ENCODE measurements around the gene SH2B3.

DNA sequence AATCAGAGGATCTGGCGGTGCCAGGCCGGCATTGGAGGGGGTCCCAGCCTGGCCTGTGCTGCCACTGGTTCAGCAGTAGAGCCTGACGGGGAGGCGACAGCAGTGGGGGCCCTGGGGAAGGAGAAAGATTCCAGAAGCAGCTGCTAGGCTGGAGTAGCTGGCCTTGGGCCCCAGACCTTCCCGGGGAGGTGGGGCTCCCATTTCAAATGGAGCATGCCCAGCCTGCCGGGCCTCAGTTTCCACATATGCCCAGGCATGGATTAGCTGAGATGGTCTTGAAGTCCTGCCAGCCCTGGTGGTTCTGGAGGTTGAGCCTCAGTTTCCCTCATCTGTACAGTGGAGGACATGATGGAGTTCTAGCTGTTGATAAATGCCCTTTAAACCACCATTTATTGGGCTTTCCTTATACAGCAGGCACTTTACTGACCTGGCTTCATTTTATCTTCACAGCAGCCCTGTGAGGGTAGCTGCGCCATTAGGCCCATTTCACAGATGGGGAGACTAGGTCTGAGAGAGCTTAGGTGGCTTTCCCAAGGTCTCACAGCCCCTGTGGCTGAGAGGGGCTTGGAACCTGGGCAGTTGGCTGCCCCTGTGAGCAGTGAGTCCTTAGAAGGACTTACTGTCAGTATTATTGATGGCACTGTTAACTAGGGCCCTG is 21.8 kb downstream of the SH2B3 start:
- TF ChIP-seq, protein P1, sequence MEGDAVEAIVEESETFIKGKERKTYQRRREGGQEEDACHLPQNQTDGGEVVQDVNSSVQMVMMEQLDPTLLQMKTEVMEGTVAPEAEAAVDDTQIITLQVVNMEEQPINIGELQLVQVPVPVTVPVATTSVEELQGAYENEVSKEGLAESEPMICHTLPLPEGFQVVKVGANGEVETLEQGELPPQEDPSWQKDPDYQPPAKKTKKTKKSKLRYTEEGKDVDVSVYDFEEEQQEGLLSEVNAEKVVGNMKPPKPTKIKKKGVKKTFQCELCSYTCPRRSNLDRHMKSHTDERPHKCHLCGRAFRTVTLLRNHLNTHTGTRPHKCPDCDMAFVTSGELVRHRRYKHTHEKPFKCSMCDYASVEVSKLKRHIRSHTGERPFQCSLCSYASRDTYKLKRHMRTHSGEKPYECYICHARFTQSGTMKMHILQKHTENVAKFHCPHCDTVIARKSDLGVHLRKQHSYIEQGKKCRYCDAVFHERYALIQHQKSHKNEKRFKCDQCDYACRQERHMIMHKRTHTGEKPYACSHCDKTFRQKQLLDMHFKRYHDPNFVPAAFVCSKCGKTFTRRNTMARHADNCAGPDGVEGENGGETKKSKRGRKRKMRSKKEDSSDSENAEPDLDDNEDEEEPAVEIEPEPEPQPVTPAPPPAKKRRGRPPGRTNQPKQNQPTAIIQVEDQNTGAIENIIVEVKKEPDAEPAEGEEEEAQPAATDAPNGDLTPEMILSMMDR (IDR thresholded peaks at IDR 0.05 in 8 of 11, conservative IDR thresholded peaks at IDR 0.05 in 3 of 11) = no peak
- TF ChIP-seq POLR2A (IDR thresholded peaks at IDR 0.05) = no peak
